Tibial nerve (tissue), 4 donors: ENCODE data around the gene SH3BP2.

Source experiments
- EP300 ChIP-seq, 2 donors: sonication (generic); formaldehyde crosslinking; IDR thresholded peaks; one replicate each; pipeline ENCODE4 v1.6.1; 2017; ENCODE audit warnings: antibody characterized with exemption in 2 of 2, mild to moderate bottlenecking in 1 of 2
- POLR2A ChIP-seq, 2 donors: fragments of 450-650 bp; IDR thresholded peaks; one replicate each; pipeline ENCODE4 v1.6.1; 2017; ENCODE audit warnings: antibody characterized with exemption in 2 of 2, mild to moderate bottlenecking in 2 of 2, moderate library complexity in 2 of 2
- TF ChIP-seq, protein P1 (sequence below), 5 experiments: fragments of 200-600 bp in 3 of 5; fragments of 450-650 bp in 2 of 5; sonication (generic) in 3 of 5; IDR thresholded peaks; one replicate each; pipeline ENCODE4 v1.5.1; 2016 to 2019; ENCODE audit warnings: antibody characterized with exemption in 5 of 5, mild to moderate bottlenecking in 3 of 5, moderate library complexity in 2 of 5

DNA sequence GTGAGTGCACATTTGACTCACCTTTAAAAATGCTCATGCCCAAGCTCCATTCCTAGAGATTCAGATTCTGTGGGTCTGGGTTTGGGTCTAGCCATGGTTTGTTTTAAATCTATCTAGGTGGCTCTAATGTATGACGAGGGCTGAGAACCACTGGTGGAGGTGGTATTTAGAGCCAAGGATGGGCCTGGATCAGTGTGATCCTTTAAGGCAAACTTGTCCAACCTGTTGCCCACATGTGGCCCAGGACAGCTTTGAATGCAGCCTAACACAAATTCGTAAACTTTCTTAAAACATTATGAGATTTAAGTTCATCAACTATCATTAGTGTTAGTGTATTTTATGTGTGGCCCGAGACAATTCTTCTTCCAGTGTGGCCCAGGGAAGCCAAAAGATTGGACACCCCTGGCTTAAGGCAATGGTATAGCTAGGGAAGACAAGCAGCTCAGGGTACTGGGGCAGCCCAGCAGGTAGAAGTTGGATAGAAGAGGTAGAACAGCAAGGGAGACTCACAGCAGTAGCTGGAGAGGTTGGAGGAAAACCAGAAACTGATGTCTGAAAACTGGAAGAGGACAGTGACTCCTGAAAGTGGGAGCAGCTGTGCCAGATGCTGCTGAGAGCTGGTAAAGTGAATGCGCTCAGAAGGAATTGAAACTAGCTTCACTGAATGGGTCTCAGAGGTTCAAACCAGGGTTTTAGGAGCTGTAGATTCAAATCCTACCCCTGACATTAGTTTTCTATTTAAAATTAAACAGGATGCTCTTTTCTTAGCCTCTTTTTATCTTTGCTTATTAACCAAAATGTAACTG, 68.9 kb downstream of the SH3BP2 start:
- TF ChIP-seq, protein P1, sequence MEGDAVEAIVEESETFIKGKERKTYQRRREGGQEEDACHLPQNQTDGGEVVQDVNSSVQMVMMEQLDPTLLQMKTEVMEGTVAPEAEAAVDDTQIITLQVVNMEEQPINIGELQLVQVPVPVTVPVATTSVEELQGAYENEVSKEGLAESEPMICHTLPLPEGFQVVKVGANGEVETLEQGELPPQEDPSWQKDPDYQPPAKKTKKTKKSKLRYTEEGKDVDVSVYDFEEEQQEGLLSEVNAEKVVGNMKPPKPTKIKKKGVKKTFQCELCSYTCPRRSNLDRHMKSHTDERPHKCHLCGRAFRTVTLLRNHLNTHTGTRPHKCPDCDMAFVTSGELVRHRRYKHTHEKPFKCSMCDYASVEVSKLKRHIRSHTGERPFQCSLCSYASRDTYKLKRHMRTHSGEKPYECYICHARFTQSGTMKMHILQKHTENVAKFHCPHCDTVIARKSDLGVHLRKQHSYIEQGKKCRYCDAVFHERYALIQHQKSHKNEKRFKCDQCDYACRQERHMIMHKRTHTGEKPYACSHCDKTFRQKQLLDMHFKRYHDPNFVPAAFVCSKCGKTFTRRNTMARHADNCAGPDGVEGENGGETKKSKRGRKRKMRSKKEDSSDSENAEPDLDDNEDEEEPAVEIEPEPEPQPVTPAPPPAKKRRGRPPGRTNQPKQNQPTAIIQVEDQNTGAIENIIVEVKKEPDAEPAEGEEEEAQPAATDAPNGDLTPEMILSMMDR (IDR thresholded peaks at IDR 0.05) = no peak
- TF ChIP-seq POLR2A (IDR thresholded peaks at IDR 0.05) (no peak), EP300 (IDR thresholded peaks at IDR 0.05) (no peak)
